Trophoblast cell (in vitro differentiated cells and primary cell): ENCODE data around the gene ASH1L.
"Not testable (repeated sequence)": the region's sequence is repeated elsewhere in the genome, so short reads cannot be mapped to it uniquely, and the experiment has no call there.

Source experiments
- DNase-seq, 2 donors: peaks; one replicate each; pipeline ENCODE4 v3.0.0-alpha.2; 2016
- H2AFZ ChIP-seq: 2 replicates; pipeline ENCODE4 v1.6.1; 2013; ENCODE audit warnings: low read length, moderate library complexity, mild to moderate bottlenecking; ENCODE audit not compliant: insufficient read depth, poor library complexity
- H2AK5ac ChIP-seq: 2 replicates; pipeline ENCODE4 v1.6.1; 2013; ENCODE audit warnings: mild to moderate bottlenecking, low read length
- H2BK120ac ChIP-seq: 2 replicates; pipeline ENCODE4 v1.6.1; 2013; ENCODE audit warnings: low read length, mild to moderate bottlenecking, moderate library complexity; ENCODE audit not compliant: insufficient read depth, poor library complexity
- H2BK12ac ChIP-seq: 2 replicates; pipeline ENCODE4 v1.6.1; 2013; ENCODE audit warnings: mild to moderate bottlenecking, low read length, moderate library complexity
- H2BK5ac ChIP-seq: 2 replicates; pipeline ENCODE4 v1.6.1; 2013; ENCODE audit warnings: low read length, low read depth, moderate library complexity, mild to moderate bottlenecking; ENCODE audit not compliant: poor library complexity
- H3K14ac ChIP-seq: 2 replicates; pipeline ENCODE4 v1.6.1; 2013; ENCODE audit warnings: mild to moderate bottlenecking, low read length
- H3K18ac ChIP-seq: 2 replicates; pipeline ENCODE4 v1.6.1; 2013; ENCODE audit warnings: mild to moderate bottlenecking, low read length
- H3K23ac ChIP-seq: 2 replicates; pipeline ENCODE4 v1.6.1; 2013; ENCODE audit warnings: low read length
- H3K27ac ChIP-seq: 2 replicates; pipeline ENCODE4 v1.5.1; 2013; ENCODE audit warnings: low read depth, mild to moderate bottlenecking, inconsistent platforms, low read length, moderate library complexity
- H3K27me3 ChIP-seq: 2 replicates; pipeline ENCODE4 v1.6.1; 2013; ENCODE audit warnings: inconsistent platforms, mild to moderate bottlenecking, low read length, moderate library complexity; ENCODE audit not compliant: insufficient read depth
- H3K36me3 ChIP-seq, 2 experiments: 1 replicate in 1 of 2; 2 replicates in 1 of 2; pipeline ENCODE4 v1.6.1; 2013; ENCODE audit warnings: low read length in 2 of 2, mild to moderate bottlenecking in 2 of 2, moderate library complexity in 1 of 2; ENCODE audit not compliant: insufficient read depth in 2 of 2, control insufficient read depth in 1 of 2
- H3K4ac ChIP-seq: 2 replicates; pipeline ENCODE4 v1.6.1; 2013; ENCODE audit warnings: low read depth, mild to moderate bottlenecking, low read length, moderate library complexity
- H3K4me1 ChIP-seq, 2 experiments: 1 replicate in 1 of 2; 2 replicates in 1 of 2; pipeline ENCODE4 v1.6.1; 2013; ENCODE audit warnings: low read length in 2 of 2, mild to moderate bottlenecking in 2 of 2, moderate library complexity in 1 of 2; ENCODE audit not compliant: insufficient read depth in 2 of 2, control insufficient read depth in 1 of 2
- H3K4me2 ChIP-seq: 2 replicates; pipeline ENCODE4 v1.6.1; 2013; ENCODE audit warnings: inconsistent platforms, mild to moderate bottlenecking, low read length, moderate library complexity
- H3K4me3 ChIP-seq: 2 replicates; pipeline ENCODE4 v1.5.1; 2013; ENCODE audit warnings: mild to moderate bottlenecking, low read depth, low read length, inconsistent platforms
- H3K79me1 ChIP-seq: one replicate; pipeline ENCODE4 v1.6.1; 2013; ENCODE audit warnings: low read length
- H3K79me2 ChIP-seq: 2 replicates; pipeline ENCODE4 v1.6.1; 2013; ENCODE audit warnings: low read length, mild to moderate bottlenecking; ENCODE audit not compliant: control insufficient read depth, insufficient read depth, poor library complexity
- H3K9ac ChIP-seq: 2 replicates; pipeline ENCODE4 v1.6.1; 2013; ENCODE audit warnings: mild to moderate bottlenecking, low read length
- H3K9me3 ChIP-seq: 2 replicates; pipeline ENCODE4 v1.6.1; 2013; ENCODE audit warnings: low read depth, mild to moderate bottlenecking, control low read depth, inconsistent platforms, low read length; ENCODE audit not compliant: insufficient read depth
- H4K12ac ChIP-seq: 2 replicates; pipeline ENCODE4 v1.6.1; 2013; ENCODE audit warnings: low read depth, mild to moderate bottlenecking, low read length, moderate library complexity
- H4K8ac ChIP-seq: 2 replicates; pipeline ENCODE4 v1.6.1; 2013; ENCODE audit warnings: low read depth, mild to moderate bottlenecking, low read length, moderate library complexity
- H4K91ac ChIP-seq: one replicate; pipeline ENCODE4 v1.6.1; 2013; ENCODE audit warnings: low read depth, mild to moderate bottlenecking, low read length, moderate library complexity
- WGBS: extraction: QIAGEN DNeasy Blood & Tissue Kit; methylation state at CpG from one replicate; pipeline ENCODE4 v1.1.7; 2013; ENCODE audit warnings: missing lambda C conversion rate; ENCODE audit not compliant: insufficient read length, insufficient coverage; ENCODE audit errors: extremely low coverage; 5-methylcytosine and 5-hydroxymethylcytosine counted together

ASH1L gene

GRCh38 chr1:155607708-155608107, 45.1 kb upstream of the ASH1L start:
- Histone ChIP-seq H2AK5ac (no peak overlapping the region), H2BK12ac (no peak overlapping the region), H3K18ac (no peak overlapping the region), H3K4ac (no peak overlapping the region), H3K14ac (no peak overlapping the region), H4K12ac (no peak overlapping the region), H4K91ac (no peak overlapping the region), H3K79me1 (peaks cover 2% of the 10 kb centered on the region), H3K9me3 (no peaks in the 10 kb centered on the region), H3K4me1 (no peaks in the 10 kb centered on the region), H3K9ac (no peak overlapping the region), H3K79me2 (no peaks in the 10 kb centered on the region), H4K8ac (no peak overlapping the region), H3K4me2 (no peak overlapping the region), H3K27ac (no peak overlapping the region), H3K36me3 (peaks cover 8 to 9% of the 10 kb centered on the region in 2 experiments), H3K27me3 (no peaks in the 10 kb centered on the region), H2AFZ (no peak overlapping the region), H3K4me3 (no peak overlapping the region), H3K23ac (no peak overlapping the region), H2BK120ac (no peak overlapping the region), H2BK5ac (no peak overlapping the region)
- WGBS, result no CpG with 5 or more reads among the region's 7 CpGs
- DNase-seq, result peak; percentile 33 to 59

GRCh38 chr1:155599828-155600572, 37.4 kb upstream of the ASH1L start:
- H3K4me3 ChIP-seq, H2AK5ac ChIP-seq, H2BK120ac ChIP-seq, H3K27me3 ChIP-seq, H4K91ac ChIP-seq, H2BK5ac ChIP-seq, H3K79me1 ChIP-seq, H4K8ac ChIP-seq, H3K79me2 ChIP-seq, H4K12ac ChIP-seq, H3K4ac ChIP-seq, H3K36me3 ChIP-seq, H3K9ac ChIP-seq, H3K18ac ChIP-seq, H3K9me3 ChIP-seq, H3K4me1 ChIP-seq, H2BK12ac ChIP-seq, H3K23ac ChIP-seq, H3K14ac ChIP-seq, H3K4me2 ChIP-seq, DNase-seq, H2AFZ ChIP-seq, H3K27ac ChIP-seq: not testable (repeated sequence)
- WGBS, result no CpG with 5 or more reads among the region's 12 CpGs

DNA sequence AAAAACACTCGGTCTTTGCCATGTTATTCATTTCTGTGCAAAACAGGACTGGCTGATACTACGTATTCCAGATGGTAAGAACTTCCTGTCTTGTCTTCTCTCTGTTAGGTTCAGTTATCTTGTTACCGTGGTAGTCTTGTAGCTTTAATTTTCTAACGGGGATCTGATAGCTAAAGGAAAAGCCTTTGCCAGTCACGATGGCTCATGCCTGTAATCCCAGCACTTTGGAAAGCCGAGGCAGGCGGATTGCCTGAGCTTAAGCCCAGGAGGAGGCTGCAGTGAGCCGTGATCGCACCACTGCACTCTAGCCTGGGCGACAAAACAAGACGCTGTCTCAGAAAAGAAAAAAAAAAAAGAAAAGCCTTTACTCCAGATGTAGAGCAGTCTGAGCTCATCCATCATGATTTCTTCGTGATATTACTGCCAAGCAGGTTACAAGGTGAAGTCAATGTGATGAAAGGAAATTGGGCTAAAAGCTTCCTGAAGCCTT, 36.3 kb upstream of the ASH1L start:
- Histone ChIP-seq H3K14ac (no peak overlapping the region), H3K36me3 (no peaks in the 10 kb centered on the region), H4K91ac (no peak overlapping the region), H4K8ac (no peak overlapping the region), H3K23ac (no peak overlapping the region), H3K27me3 (no peaks in the 10 kb centered on the region), H2BK12ac (no peak overlapping the region), H2BK120ac (no peak overlapping the region), H3K4me3 (no peak overlapping the region), H3K79me1 (no peaks in the 10 kb centered on the region), H3K79me2 (no peaks in the 10 kb centered on the region), H3K9ac (no peak overlapping the region), H2AFZ (no peak overlapping the region), H4K12ac (no peak overlapping the region), H3K4me1 (no peaks in the 10 kb centered on the region), H3K4ac (no peak overlapping the region), H3K9me3 (no peaks in the 10 kb centered on the region), H3K27ac (no peak overlapping the region), H3K18ac (no peak overlapping the region), H2BK5ac (no peak overlapping the region), H2AK5ac (no peak overlapping the region), H3K4me2 (peak overlapping the region; percentile 12)
- DNase-seq, result peak; percentile 61 to 62
- WGBS, result no CpG with 5 or more reads among the region's 12 CpGs

- DNase-seq, result no peak
- WGBS, result no CpG with 5 or more reads among the region's 5 CpGs
These were observed 34.3 kb upstream of the ASH1L start for GRCh38 chr1:155596864-155597263.

More at GRCh38 chr1:155596864-155597263, 34.3 kb upstream of the ASH1L start:
- Histone ChIP-seq H2AFZ (no peak overlapping the region), H3K36me3 (no peaks in the 10 kb centered on the region), H3K27ac (no peak overlapping the region), H2BK120ac (no peak overlapping the region), H2BK12ac (no peak overlapping the region), H3K79me1 (no peaks in the 10 kb centered on the region), H3K9me3 (no peaks in the 10 kb centered on the region), H2AK5ac (no peak overlapping the region), H3K4me2 (no peak overlapping the region), H3K4me1 (no peaks in the 10 kb centered on the region), H3K9ac (no peak overlapping the region), H3K14ac (no peak overlapping the region), H4K91ac (no peak overlapping the region), H3K27me3 (no peaks in the 10 kb centered on the region), H3K4ac (no peak overlapping the region), H2BK5ac (no peak overlapping the region), H3K23ac (no peak overlapping the region), H4K8ac (no peak overlapping the region), H3K79me2 (no peaks in the 10 kb centered on the region), H3K4me3 (no peak overlapping the region), H3K18ac (no peak overlapping the region), H4K12ac (no peak overlapping the region)
